ENCODE measurements around the gene KATNIP. TPM values are rescaled to one million over a fixed set of nuclear protein-coding genes. Genes with fewer than 3 reads are reported as not detected.
A peak's percentile ranks its signal among the peaks of the same experiment; 100 is the strongest.

The KATNIP gene
- total RNA-seq (10 to 100 TPM in 8 of 9 donors, 1 to 10 TPM in 1; 9.7 to 26.3 (median 18.8) TPM), polyA plus RNA-seq (1 to 10 TPM; 5.8 to 9.1 TPM)
- long read RNA-seq, donor 1, partial matches to known transcripts: 1 of 5 reads
- long read RNA-seq, donor 1, other reads (novel, unspliced or antisense): 2 of 5 reads
- long read RNA-seq, donor 2, partial matches to known transcripts: 10 of 17 reads
- long read RNA-seq, donor 2, other reads (novel, unspliced or antisense): 6 of 17 reads
- long read RNA-seq, donor 3, partial matches to known transcripts: 5 of 13 reads
- long read RNA-seq, donor 3, other reads (novel, unspliced or antisense): 8 of 13 reads

DNA sequence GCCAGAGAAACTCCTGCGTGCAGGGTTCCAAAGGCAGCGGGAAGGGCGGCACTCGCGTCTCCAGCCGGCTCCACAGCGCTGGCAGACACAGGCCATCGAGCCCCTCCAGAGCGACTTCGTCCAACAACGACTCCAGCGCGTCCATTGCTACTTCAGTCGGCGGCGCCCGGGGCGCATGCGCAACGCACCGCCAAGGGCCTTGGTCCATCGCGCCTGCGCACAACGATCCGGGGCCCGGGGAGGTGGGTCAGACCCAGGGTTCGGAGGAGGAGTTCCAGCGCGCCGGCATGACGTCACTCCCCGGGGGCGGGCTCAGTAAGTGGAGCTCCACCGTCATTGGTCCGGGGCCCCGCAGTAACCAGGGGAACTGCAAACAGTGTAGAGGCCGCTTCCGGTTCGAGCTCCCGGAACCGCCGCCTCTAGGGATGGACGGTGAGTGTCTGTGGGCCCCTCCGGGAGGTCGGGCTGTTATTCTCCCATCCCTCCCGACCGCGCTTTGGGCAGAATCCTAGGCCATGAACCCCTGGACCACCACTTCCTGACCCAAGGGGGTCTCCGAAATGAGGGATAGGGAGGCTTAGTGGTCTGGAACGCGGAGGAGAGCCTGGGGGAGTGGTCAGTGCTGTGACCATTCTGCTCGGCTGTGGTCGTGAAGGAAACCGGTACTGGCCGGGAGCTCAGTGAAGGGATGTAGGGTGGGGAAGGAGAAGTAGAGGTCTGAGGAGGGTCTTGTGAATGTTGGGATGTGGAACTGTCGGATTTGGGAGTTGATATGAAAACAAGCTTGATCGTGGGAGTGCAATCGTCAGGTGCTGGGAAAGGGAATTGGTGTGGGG lies at the start of gene KATNIP, which contains the start of gene GTF3C1:
Gene KATNIP (plus strand): TSS at position 399 of the 836 bp plus-strand sequence. CDS start 27 bp downstream, at position 426.
Gene GTF3C1 (minus strand): TSS at position 168 of the 836 bp plus-strand sequence. CDS start 23 bp downstream, at position 145.
- WGBS, 4 donors: 0 to 1% (median 1%) methylated on average over 35 to 59 of the region's 59 CpGs
- intact Hi-C loops (cut with DNase I): loop anchor here in 1 of 10 donors (1.0 kb wide), 1 partner anchor 29 kb away; no protein-coding TSS in a partner anchor
- peaks cover 4 to 44% (median 36%) of the 10 kb centered on the region in 12 donors for H3K4me1 ChIP-seq

DNA sequence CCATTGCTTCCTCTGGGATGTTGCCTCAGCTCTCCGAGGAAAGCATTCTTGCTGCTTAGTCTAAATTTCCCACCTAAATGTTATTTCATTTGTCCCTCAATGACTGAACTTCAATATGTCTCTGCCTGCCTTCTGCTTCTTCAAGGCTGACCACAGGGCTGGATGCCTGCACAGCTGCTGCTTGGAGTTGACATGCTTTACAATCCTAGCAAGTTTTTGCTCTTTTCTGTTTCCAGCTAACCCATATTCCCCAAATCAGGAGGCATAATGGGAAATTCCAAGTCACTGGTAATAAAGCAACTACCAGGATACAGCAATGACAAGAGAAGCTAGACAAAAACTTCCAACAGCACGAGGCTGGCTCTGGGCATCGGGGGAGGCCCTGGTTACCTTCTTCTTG lies 49.1 kb upstream of the KATNIP start:
- TF ChIP-seq, protein P1, sequence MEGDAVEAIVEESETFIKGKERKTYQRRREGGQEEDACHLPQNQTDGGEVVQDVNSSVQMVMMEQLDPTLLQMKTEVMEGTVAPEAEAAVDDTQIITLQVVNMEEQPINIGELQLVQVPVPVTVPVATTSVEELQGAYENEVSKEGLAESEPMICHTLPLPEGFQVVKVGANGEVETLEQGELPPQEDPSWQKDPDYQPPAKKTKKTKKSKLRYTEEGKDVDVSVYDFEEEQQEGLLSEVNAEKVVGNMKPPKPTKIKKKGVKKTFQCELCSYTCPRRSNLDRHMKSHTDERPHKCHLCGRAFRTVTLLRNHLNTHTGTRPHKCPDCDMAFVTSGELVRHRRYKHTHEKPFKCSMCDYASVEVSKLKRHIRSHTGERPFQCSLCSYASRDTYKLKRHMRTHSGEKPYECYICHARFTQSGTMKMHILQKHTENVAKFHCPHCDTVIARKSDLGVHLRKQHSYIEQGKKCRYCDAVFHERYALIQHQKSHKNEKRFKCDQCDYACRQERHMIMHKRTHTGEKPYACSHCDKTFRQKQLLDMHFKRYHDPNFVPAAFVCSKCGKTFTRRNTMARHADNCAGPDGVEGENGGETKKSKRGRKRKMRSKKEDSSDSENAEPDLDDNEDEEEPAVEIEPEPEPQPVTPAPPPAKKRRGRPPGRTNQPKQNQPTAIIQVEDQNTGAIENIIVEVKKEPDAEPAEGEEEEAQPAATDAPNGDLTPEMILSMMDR (IDR thresholded peaks at IDR 0.05): no peak
- no peak for TF ChIP-seq POLR2A (IDR thresholded peaks at IDR 0.05)
- ATAC-seq (no peak), DNase-seq (no peak)
- 92 to 95% (median 94%) methylated on average over 3 of the region's 3 CpGs for WGBS, 4 donors
- no peak overlapping the region for H3K4me3 ChIP-seq
- intact Hi-C loops (cut with DNase I): loop anchor here in 1 of 10 donors (10.0 kb wide), 1 partner anchor 64 kb away; no protein-coding TSS in a partner anchor
- H3K27me3 ChIP-seq: no peaks in the 10 kb centered on the region
- no peaks in the 10 kb centered on the region for H3K9me3 ChIP-seq
- peaks cover 0 to 100% (median 100%) of the 10 kb centered on the region in 9 donors for H3K36me3 ChIP-seq
- H3K4me1 ChIP-seq: peaks cover 0 to 28% (median 9%) of the 10 kb centered on the region in 12 donors
- H3K27ac ChIP-seq: no peak overlapping the region

More for the DNA sequence above, at the start of gene KATNIP, which contains the start of gene GTF3C1:
- Histone ChIP-seq H3K36me3 (peaks cover 0 to 16% (median 8%) of the 10 kb centered on the region in 9 donors), H3K4me3 (peak within 1 kb of the TSS; percentile 61 to 97 (median 82)), H3K27ac (peak within 1 kb of the TSS; percentile 48 to 90 (median 83)), H3K27me3 (no peaks in the 10 kb centered on the region), H3K9me3 (no peaks in the 10 kb centered on the region)
- peak; percentile 97 to 100 (median 99) for ATAC-seq
- peak; percentile 100 for DNase-seq
- TF ChIP-seq, protein P1 (IDR thresholded peaks at IDR 0.05): no peak
- peak in 1 of 2 donors; percentile 81 for TF ChIP-seq POLR2A (IDR thresholded peaks at IDR 0.05)

DNA sequence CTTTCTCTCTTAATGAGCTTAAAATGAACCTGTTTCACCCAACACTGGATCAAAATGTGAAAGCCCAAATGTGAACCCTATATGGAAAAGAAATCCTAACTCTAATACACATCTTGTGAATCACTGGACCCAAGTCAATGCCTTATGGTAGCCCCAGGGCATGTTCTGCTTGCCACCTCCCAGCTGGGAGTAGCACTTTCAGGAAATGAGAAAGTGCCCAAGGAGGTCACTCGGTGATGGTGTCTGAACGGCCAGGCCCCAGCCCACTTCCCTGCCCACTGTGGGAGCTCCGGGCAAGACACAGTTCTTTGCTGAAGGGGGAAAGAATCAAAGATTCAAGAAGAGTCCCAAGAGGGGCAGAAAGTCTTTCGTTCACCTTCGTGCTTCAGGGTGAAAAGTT lies 46.3 kb upstream of the KATNIP start:
- DNase-seq (no peak), ATAC-seq (no peak)
- no peaks in the 10 kb centered on the region for H3K27me3 ChIP-seq
- peaks cover 0 to 34% (median 10%) of the 10 kb centered on the region in 12 donors for H3K4me1 ChIP-seq
- WGBS, 4 donors: 83 to 95% (median 84%) methylated on average over 5 of the region's 5 CpGs
- peaks cover 0 to 100% (median 100%) of the 10 kb centered on the region in 9 donors for H3K36me3 ChIP-seq
- H3K27ac ChIP-seq: peak overlapping the region in 2 of 12 donors; percentile 2 to 81
- intact Hi-C loops (cut with DNase I): loop anchor here in 1 of 10 donors (10.0 kb wide), 1 partner anchor 61 kb away; no protein-coding TSS in a partner anchor
- H3K4me3 ChIP-seq: no peak overlapping the region
- TF ChIP-seq, protein P1 (IDR thresholded peaks at IDR 0.05): no peak
- H3K9me3 ChIP-seq: no peaks in the 10 kb centered on the region

All from heart left ventricle (tissue), 16 donors.